ENCODE data around the gene SPDYE6.
A peak's percentile ranks its signal among the peaks of the same experiment; 100 is the strongest.

Gene SPDYE6

GRCh38 chr7:102317231-102318059, 38.8 kb downstream of the SPDYE6 start:
- Histone ChIP-seq H2BK120ac (ENCODE audit: low read depth, low read length) (no peak overlapping the region), H2BK12ac (ENCODE audit: low read length in 2 of 2) (no peak overlapping the region), H2AK5ac (ENCODE audit: low read length, severe bottlenecking) (no peak overlapping the region), H3K27ac (ENCODE audit: low read length, poor library complexity, severe bottlenecking) (no peak overlapping the region), H3K27me3 (ENCODE audit: control insufficient read depth in 1 of 2, insufficient read depth in 1 of 2, low read length in 2 of 2) (peaks cover 0 to 18% of the 10 kb centered on the region in 2 experiments), H3K4ac (ENCODE audit: low read depth in 1 of 2, low read length in 2 of 2) (no peak overlapping the region), H3K9me3 (ENCODE audit: control insufficient read depth, low read length) (no peaks in the 10 kb centered on the region), H3K18ac (ENCODE audit: low read depth in 1 of 2, low read length in 2 of 2) (no peak overlapping the region), H3K36me3 (ENCODE audit: control insufficient read depth in 1 of 2, insufficient read depth in 2 of 2, low read depth in 1 of 2, low read length in 2 of 2) (peaks cover 0 to 24% of the 10 kb centered on the region in 2 experiments), H2BK15ac (ENCODE audit: low read depth, poor library complexity, severe bottlenecking) (no peak overlapping the region), H3K14ac (ENCODE audit: low read length in 2 of 2) (no peak overlapping the region), H3K4me2 (ENCODE audit: low read length, poor library complexity, severe bottlenecking) (no peak overlapping the region), H3K4me3 (ENCODE audit: insufficient read depth in 1 of 2, low read depth in 1 of 2, low read length in 2 of 2) (no peak overlapping the region), H2BK5ac (ENCODE audit: low read depth, low read length, poor library complexity, severe bottlenecking) (no peak overlapping the region), H3K9ac (ENCODE audit: low read length) (no peak overlapping the region), H4K8ac (ENCODE audit: low read length) (no peak overlapping the region), H2AFZ (ENCODE audit: low read depth, low read length) (no peak overlapping the region), H3K79me1 (replicated peaks; ENCODE audit: low read length, poor library complexity, severe bottlenecking) (no peaks in the 10 kb centered on the region), H3K23ac (ENCODE audit: low read length in 2 of 2) (no peak overlapping the region), H3K4me1 (ENCODE audit: control insufficient read depth, insufficient read depth, low read depth, low read length) (peaks cover 14% of the 10 kb centered on the region), H4K91ac (ENCODE audit: low read length) (no peak overlapping the region)
- DNase-seq, result no peak
- WGBS, result 84% methylated on average over 23 of the region's 24 CpGs

- WGBS, result 91% methylated on average over 22 of the region's 22 CpGs
- Histone ChIP-seq H3K18ac (ENCODE audit: low read depth in 1 of 2, low read length in 2 of 2) (no peak overlapping the region), H3K9me3 (ENCODE audit: control insufficient read depth, low read length) (no peaks in the 10 kb centered on the region), H3K27ac (ENCODE audit: low read length, poor library complexity, severe bottlenecking) (no peak overlapping the region), H3K27me3 (ENCODE audit: control insufficient read depth in 1 of 2, insufficient read depth in 1 of 2, low read length in 2 of 2) (no peaks in the 10 kb centered on the region), H3K23ac (ENCODE audit: low read length in 2 of 2) (no peak overlapping the region), H4K8ac (ENCODE audit: low read length) (no peak overlapping the region), H3K36me3 (ENCODE audit: control insufficient read depth in 1 of 2, insufficient read depth in 2 of 2, low read depth in 1 of 2, low read length in 2 of 2) (peaks cover 0 to 14% of the 10 kb centered on the region in 2 experiments), H4K91ac (ENCODE audit: low read length) (no peak overlapping the region), H3K4me2 (ENCODE audit: low read length, poor library complexity, severe bottlenecking) (no peak overlapping the region), H3K4ac (ENCODE audit: low read depth in 1 of 2, low read length in 2 of 2) (no peak overlapping the region), H2AK5ac (ENCODE audit: low read length, severe bottlenecking) (no peak overlapping the region), H3K79me1 (replicated peaks; ENCODE audit: low read length, poor library complexity, severe bottlenecking) (no peaks in the 10 kb centered on the region), H2AFZ (ENCODE audit: low read depth, low read length) (no peak overlapping the region), H3K9ac (ENCODE audit: low read length) (no peak overlapping the region), H2BK12ac (ENCODE audit: low read length in 2 of 2) (no peak overlapping the region), H3K14ac (ENCODE audit: low read length in 2 of 2) (peak overlapping the region in 1 of 2 experiments; percentile 36), H2BK120ac (ENCODE audit: low read depth, low read length) (no peak overlapping the region), H3K4me3 (ENCODE audit: insufficient read depth in 1 of 2, low read depth in 1 of 2, low read length in 2 of 2) (no peak overlapping the region), H2BK15ac (ENCODE audit: low read depth, poor library complexity, severe bottlenecking) (no peak overlapping the region), H2BK5ac (ENCODE audit: low read depth, low read length, poor library complexity, severe bottlenecking) (no peak overlapping the region), H3K4me1 (ENCODE audit: control insufficient read depth, insufficient read depth, low read depth, low read length) (peaks cover 6% of the 10 kb centered on the region)
- no peak for DNase-seq
Observed at GRCh38 chr7:102313997-102314780, 42.1 kb downstream of the SPDYE6 start.

GRCh38 chr7:102312317-102312716, 43.9 kb downstream of the SPDYE6 start:
- H2BK120ac ChIP-seq (ENCODE audit: low read depth, low read length), result no peak overlapping the region
- no peaks in the 10 kb centered on the region for H3K27me3 ChIP-seq (ENCODE audit: control insufficient read depth in 1 of 2, insufficient read depth in 1 of 2, low read length in 2 of 2)
- H2AFZ ChIP-seq (ENCODE audit: low read depth, low read length), result no peak overlapping the region
- no peak overlapping the region for H2BK12ac ChIP-seq (ENCODE audit: low read length in 2 of 2)
- H2BK15ac ChIP-seq (ENCODE audit: low read depth, poor library complexity, severe bottlenecking), result no peak overlapping the region
- no peak overlapping the region for H3K27ac ChIP-seq (ENCODE audit: low read length, poor library complexity, severe bottlenecking)
- H2AK5ac ChIP-seq (ENCODE audit: low read length, severe bottlenecking), result no peak overlapping the region
- H4K91ac ChIP-seq (ENCODE audit: low read length), result no peak overlapping the region
- H2BK5ac ChIP-seq (ENCODE audit: low read depth, low read length, poor library complexity, severe bottlenecking), result no peak overlapping the region
- H3K4ac ChIP-seq (ENCODE audit: low read depth in 1 of 2, low read length in 2 of 2), result no peak overlapping the region
- H3K9ac ChIP-seq (ENCODE audit: low read length), result no peak overlapping the region
- no peak for DNase-seq
- H3K4me3 ChIP-seq (ENCODE audit: insufficient read depth in 1 of 2, low read depth in 1 of 2, low read length in 2 of 2), result no peak overlapping the region
- H3K18ac ChIP-seq (ENCODE audit: low read depth in 1 of 2, low read length in 2 of 2), result no peak overlapping the region
- 96% methylated on average over 2 of the region's 2 CpGs for WGBS
- no peaks in the 10 kb centered on the region for H3K9me3 ChIP-seq (ENCODE audit: control insufficient read depth, low read length)
- no peak overlapping the region for H3K23ac ChIP-seq (ENCODE audit: low read length in 2 of 2)
- no peak overlapping the region for H3K14ac ChIP-seq (ENCODE audit: low read length in 2 of 2)
- no peak overlapping the region for H3K4me2 ChIP-seq (ENCODE audit: low read length, poor library complexity, severe bottlenecking)
- H3K4me1 ChIP-seq (ENCODE audit: control insufficient read depth, insufficient read depth, low read depth, low read length), result peaks cover 4% of the 10 kb centered on the region
- H3K79me1 ChIP-seq (replicated peaks; ENCODE audit: low read length, poor library complexity, severe bottlenecking), result no peaks in the 10 kb centered on the region
- peaks cover 0 to 13% of the 10 kb centered on the region in 2 experiments for H3K36me3 ChIP-seq (ENCODE audit: control insufficient read depth in 1 of 2, insufficient read depth in 2 of 2, low read depth in 1 of 2, low read length in 2 of 2)
- H4K8ac ChIP-seq (ENCODE audit: low read length), result no peak overlapping the region

- Histone ChIP-seq H2BK120ac (ENCODE audit: low read depth, low read length) (no peak overlapping the region), H2AFZ (ENCODE audit: low read depth, low read length) (no peak overlapping the region), H4K91ac (ENCODE audit: low read length) (no peak overlapping the region), H3K36me3 (ENCODE audit: control insufficient read depth in 1 of 2, insufficient read depth in 2 of 2, low read depth in 1 of 2, low read length in 2 of 2) (peaks cover 0 to 10% of the 10 kb centered on the region in 2 experiments), H2AK5ac (ENCODE audit: low read length, severe bottlenecking) (no peak overlapping the region), H2BK5ac (ENCODE audit: low read depth, low read length, poor library complexity, severe bottlenecking) (no peak overlapping the region), H3K9me3 (ENCODE audit: control insufficient read depth, low read length) (no peaks in the 10 kb centered on the region), H2BK15ac (ENCODE audit: low read depth, poor library complexity, severe bottlenecking) (no peak overlapping the region), H3K18ac (ENCODE audit: low read depth in 1 of 2, low read length in 2 of 2) (no peak overlapping the region), H3K4me3 (ENCODE audit: insufficient read depth in 1 of 2, low read depth in 1 of 2, low read length in 2 of 2) (no peak overlapping the region), H3K79me1 (replicated peaks; ENCODE audit: low read length, poor library complexity, severe bottlenecking) (no peaks in the 10 kb centered on the region), H3K9ac (ENCODE audit: low read length) (no peak overlapping the region), H3K27me3 (ENCODE audit: control insufficient read depth in 1 of 2, insufficient read depth in 1 of 2, low read length in 2 of 2) (no peaks in the 10 kb centered on the region), H3K4me1 (ENCODE audit: control insufficient read depth, insufficient read depth, low read depth, low read length) (peaks cover 13% of the 10 kb centered on the region), H2BK12ac (ENCODE audit: low read length in 2 of 2) (no peak overlapping the region), H3K14ac (ENCODE audit: low read length in 2 of 2) (no peak overlapping the region), H4K8ac (ENCODE audit: low read length) (no peak overlapping the region), H3K4me2 (ENCODE audit: low read length, poor library complexity, severe bottlenecking) (no peak overlapping the region), H3K23ac (ENCODE audit: low read length in 2 of 2) (no peak overlapping the region), H3K4ac (ENCODE audit: low read depth in 1 of 2, low read length in 2 of 2) (no peak overlapping the region), H3K27ac (ENCODE audit: low read length, poor library complexity, severe bottlenecking) (no peak overlapping the region)
- WGBS, result 95% methylated on average over 9 of the region's 9 CpGs
- DNase-seq, result no peak
Observed at GRCh38 chr7:102310414-102310815, 45.8 kb downstream of the SPDYE6 start.
